Esophagus muscularis mucosa (tissue), 4 donors: ENCODE data around the gene LGSN. TPM values are rescaled to one million over a fixed set of nuclear protein-coding genes. Genes with fewer than 3 reads are reported as not detected.

ENCODE experiments used
- DNase-seq: peaks from one replicate; pipeline ENCODE4 v3.0.0-alpha.2; 2017; ENCODE audit errors: extremely low spot score
- H3K27ac ChIP-seq, 4 donors: fragments of 200-600 bp; sonication (generic); replicated peaks in 1 of 4; 1 replicate in 3 of 4; 2 replicates in 1 of 4; pipeline ENCODE4 v1.5.1; 2016 to 2019; ENCODE audit warnings: mild to moderate bottlenecking in 1 of 4
- H3K27me3 ChIP-seq, 4 donors: fragments of 200-600 bp; sonication (generic); one replicate each; pipeline versions ENCODE4 v1.5.1 to v1.6.0; 2016 to 2019
- H3K36me3 ChIP-seq, 4 donors: fragments of 200-600 bp; sonication (generic); one replicate each; pipeline ENCODE4 v1.5.1; 2016 to 2019
- H3K4me1 ChIP-seq, 4 donors: fragments of 200-600 bp; sonication (generic); one replicate each; pipeline ENCODE4 v1.5.1; 2016 to 2019
- H3K4me3 ChIP-seq, 4 donors: fragments of 200-600 bp; sonication (generic); 1 replicate in 2 of 4; 2 replicates in 2 of 4; pipeline ENCODE4 v1.5.1; 2016 to 2019; ENCODE audit warnings: mild to moderate bottlenecking in 4 of 4, moderate library complexity in 1 of 4
- H3K9me3 ChIP-seq, 4 donors: fragments of 200-600 bp; sonication (generic); 1 replicate in 3 of 4; 2 replicates in 1 of 4; pipeline ENCODE4 v1.5.1; 2016 to 2019
- CTCF ChIP-seq, 3 experiments: fragments of 200-600 bp in 2 of 3; fragments of 450-650 bp in 1 of 3; sonication (generic) in 2 of 3; IDR thresholded peaks; one replicate each; pipeline ENCODE4 v1.5.1; 2017 to 2019; ENCODE audit warnings: antibody characterized with exemption in 3 of 3, mild to moderate bottlenecking in 2 of 3, moderate library complexity in 1 of 3
- EP300 ChIP-seq: sonication (generic); formaldehyde crosslinking; IDR thresholded peaks from one replicate; pipeline ENCODE4 v1.6.1; 2017; ENCODE audit warnings: antibody characterized with exemption
- POLR2A ChIP-seq: fragments of 450-650 bp; IDR thresholded peaks from one replicate; pipeline ENCODE4 v1.6.1; 2017; ENCODE audit warnings: antibody characterized with exemption, moderate library complexity, mild to moderate bottlenecking, low read depth
- POLR2AphosphoS5 ChIP-seq, 2 donors: sonication (generic); formaldehyde crosslinking; IDR thresholded peaks; one replicate each; pipeline ENCODE4 v1.6.1; 2017; ENCODE audit warnings: antibody characterized with exemption in 2 of 2
- WGBS: methylation state at CpG from one replicate; pipeline ENCODE4 v1.1.5; 2018; 5-methylcytosine and 5-hydroxymethylcytosine counted together
- intact Hi-C: fragments of 100-400 bp; cut with DNase I; formaldehyde crosslinking; loops from one replicate; pipeline ENCODE4 v1.15.1; 2023
- total RNA-seq, 4 donors: library from RNA; depleted of rRNA; stranded (reverse); fragments of >200 nt; gene quantifications; one replicate each; pipeline versions ENCODE4 v1.1.0 to v1.2.1, GENCODE V29; 2016

The LGSN gene
- total RNA-seq, 4 donors from 2014 or later: not detected

- no peaks in the 10 kb centered on the region for H3K4me1 ChIP-seq
- 66% methylated on average over 1 of the region's 1 CpG for WGBS
- H3K9me3 ChIP-seq: peaks cover 0 to 10% (median 3%) of the 10 kb centered on the region in 4 donors
- DNase-seq: no peak
- no peak overlapping the region for H3K27ac ChIP-seq
- no peak overlapping the region for H3K4me3 ChIP-seq
- intact Hi-C loops: no loop called here
- H3K27me3 ChIP-seq: no peaks in the 10 kb centered on the region
- H3K36me3 ChIP-seq: no peaks in the 10 kb centered on the region
- no peak for TF ChIP-seq CTCF (IDR thresholded peaks at IDR 0.05)
- no peak for TF ChIP-seq EP300
- no peak for TF ChIP-seq POLR2AphosphoS5 (IDR thresholded peaks at IDR 0.05)
- no peak for TF ChIP-seq POLR2A
Measured at GRCh38 chr6:63322981-63323380, 3.2 kb upstream of the LGSN start.

GRCh38 chr6:63321821-63322220 is 2.0 kb upstream of the LGSN start:
- Histone ChIP-seq H3K4me3 (no peak overlapping the region), H3K36me3 (no peaks in the 10 kb centered on the region), H3K4me1 (no peaks in the 10 kb centered on the region), H3K27ac (no peak overlapping the region), H3K27me3 (peaks cover 0 to under 1% (median 0%) of the 10 kb centered on the region in 4 donors), H3K9me3 (peaks cover 0 to 6% (median 3%) of the 10 kb centered on the region in 4 donors)
- intact Hi-C loops: no loop called here
- TF ChIP-seq CTCF (IDR thresholded peaks at IDR 0.05) (no peak), POLR2A (no peak), EP300 (no peak), POLR2AphosphoS5 (IDR thresholded peaks at IDR 0.05) (no peak)
- no peak for DNase-seq
- 74% methylated on average over 1 of the region's 1 CpG for WGBS

- Histone ChIP-seq H3K27ac (no peak overlapping the region), H3K4me1 (no peaks in the 10 kb centered on the region), H3K36me3 (no peaks in the 10 kb centered on the region), H3K9me3 (no peaks in the 10 kb centered on the region), H3K27me3 (peaks cover 0 to 3% (median 0%) of the 10 kb centered on the region in 4 donors), H3K4me3 (no peak overlapping the region)
- no peak for DNase-seq
- WGBS: 43% methylated on average over 1 of the region's 1 CpG
- intact Hi-C loops: no loop called here
- TF ChIP-seq POLR2A (no peak), POLR2AphosphoS5 (IDR thresholded peaks at IDR 0.05) (no peak), CTCF (IDR thresholded peaks at IDR 0.05) (no peak), EP300 (no peak)
Measured at GRCh38 chr6:63317641-63318040, 2.1 kb downstream of the LGSN start.

- H3K36me3 ChIP-seq: no peaks in the 10 kb centered on the region
- no peaks in the 10 kb centered on the region for H3K9me3 ChIP-seq
- no peak for DNase-seq
- H3K4me1 ChIP-seq: no peaks in the 10 kb centered on the region
- no peak overlapping the region for H3K27ac ChIP-seq
- TF ChIP-seq POLR2A: no peak
- TF ChIP-seq EP300: no peak
- no peak for TF ChIP-seq POLR2AphosphoS5 (IDR thresholded peaks at IDR 0.05)
- intact Hi-C loops: no loop called here
- H3K4me3 ChIP-seq: no peak overlapping the region
- H3K27me3 ChIP-seq: peaks cover 0 to 3% (median 0%) of the 10 kb centered on the region in 4 donors
- WGBS: 74% methylated on average over 3 of the region's 3 CpGs
Measured at GRCh38 chr6:63316113-63316512, 3.7 kb downstream of the LGSN start.

- Histone ChIP-seq H3K27ac (no peak overlapping the region), H3K4me3 (no peak overlapping the region), H3K27me3 (peaks cover 0 to 3% (median 0%) of the 10 kb centered on the region in 4 donors), H3K4me1 (no peaks in the 10 kb centered on the region), H3K36me3 (no peaks in the 10 kb centered on the region), H3K9me3 (no peaks in the 10 kb centered on the region)
- 87% methylated on average over 2 of the region's 2 CpGs for WGBS
- intact Hi-C loops: no loop called here
- TF ChIP-seq CTCF (IDR thresholded peaks at IDR 0.05) (no peak), POLR2AphosphoS5 (IDR thresholded peaks at IDR 0.05) (no peak), EP300 (no peak), POLR2A (no peak)
- no peak for DNase-seq
Measured at GRCh38 chr6:63313111-63313510, 6.7 kb downstream of the LGSN start.
